HCEC 1CT (cell line): ENCODE data around the gene COL25A1.

ENCODE experiments used
- DNase-seq: peaks from one replicate; pipeline ENCODE4 v3.0.0-alpha.2; 2017

The COL25A1 gene

DNA sequence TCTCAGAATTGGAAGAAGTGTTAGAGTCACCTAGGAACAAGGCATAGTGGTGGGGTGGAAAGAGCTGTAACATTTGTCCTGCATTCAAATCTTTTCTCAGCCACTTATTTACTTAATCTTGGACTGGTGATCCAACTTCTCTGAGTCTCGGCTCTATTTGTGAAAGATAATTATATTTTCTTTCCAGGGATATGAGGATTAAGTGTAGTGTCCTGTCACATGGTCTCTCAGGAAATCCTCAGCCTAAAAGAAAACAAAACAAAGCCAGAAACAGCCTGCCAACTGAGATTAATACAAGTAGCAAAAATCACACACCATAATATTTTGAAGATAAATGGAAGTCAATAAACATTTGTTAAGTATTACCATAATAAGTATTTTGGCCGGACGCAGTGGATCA lies 506.3 kb downstream of the COL25A1 start:
- no peak for DNase-seq

GRCh38 chr4:108795733-108796132 lies 506.7 kb downstream of the COL25A1 start:
- no peak for DNase-seq

GRCh38 chr4:108794136-108794535 lies 508.3 kb downstream of the COL25A1 start:
- DNase-seq, result peak; percentile 10

DNA sequence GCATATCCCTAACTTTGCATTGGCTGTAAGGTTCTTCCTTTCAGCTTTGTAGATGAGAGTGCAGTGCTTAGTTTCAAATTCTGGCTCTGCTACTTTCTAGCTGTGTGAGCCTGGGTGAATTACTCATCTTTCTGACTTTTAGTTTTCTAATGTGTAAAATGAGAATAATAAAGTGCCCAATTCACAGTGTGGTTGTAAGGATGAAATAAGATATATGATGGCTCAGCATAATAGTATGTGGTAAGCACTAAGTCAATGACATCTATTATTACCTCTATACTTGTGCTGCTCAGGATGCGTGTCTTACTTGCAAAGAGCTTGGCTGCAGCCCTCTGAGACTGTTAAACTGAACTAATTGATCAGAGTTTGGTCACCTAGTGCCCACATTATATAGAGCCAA lies 509.0 kb downstream of the COL25A1 start:
- peak; percentile 3 for DNase-seq

DNA sequence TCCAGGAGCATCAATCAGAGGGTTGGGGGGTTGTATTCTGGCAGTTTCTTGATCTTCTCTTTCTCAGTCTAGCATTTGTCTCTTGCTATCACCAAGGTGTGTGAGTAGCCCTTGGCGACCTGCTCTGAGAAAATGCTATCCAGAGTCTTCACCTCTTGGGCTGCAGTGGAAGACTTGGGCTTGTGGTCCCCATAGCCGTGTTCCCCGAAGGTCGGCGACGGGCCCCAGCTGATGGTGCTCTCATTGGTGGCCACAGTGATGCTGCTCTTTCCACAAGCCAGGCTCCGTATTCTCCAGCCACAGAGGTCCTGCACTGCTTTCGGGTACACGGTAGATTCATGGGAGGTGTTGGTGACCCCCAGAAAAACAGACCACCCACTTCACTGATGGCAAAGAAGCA lies 513.7 kb downstream of the COL25A1 start:
- DNase-seq, result no peak

DNA sequence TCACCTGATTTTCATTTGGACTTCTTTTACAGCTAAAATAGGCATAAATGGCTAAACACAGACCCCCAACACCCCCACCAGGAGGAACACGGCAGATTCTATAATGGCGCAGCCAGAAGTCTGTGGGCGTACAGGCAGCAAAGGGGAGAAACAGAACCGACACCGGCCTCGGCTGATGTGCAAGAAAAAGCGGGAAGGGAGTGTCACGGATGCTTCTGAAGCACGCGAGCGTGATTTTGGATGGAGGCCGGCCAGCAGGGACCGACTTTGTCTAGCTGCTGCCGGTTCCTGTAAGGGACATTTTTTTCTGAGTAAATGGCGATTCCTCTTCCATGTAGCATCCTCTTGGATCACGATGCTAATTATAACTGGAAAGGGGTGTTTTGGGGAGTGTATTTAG lies 514.7 kb downstream of the COL25A1 start:
- no peak for DNase-seq

- DNase-seq, result no peak
Measured at GRCh38 chr4:108787106-108787505, 515.4 kb downstream of the COL25A1 start.

DNA sequence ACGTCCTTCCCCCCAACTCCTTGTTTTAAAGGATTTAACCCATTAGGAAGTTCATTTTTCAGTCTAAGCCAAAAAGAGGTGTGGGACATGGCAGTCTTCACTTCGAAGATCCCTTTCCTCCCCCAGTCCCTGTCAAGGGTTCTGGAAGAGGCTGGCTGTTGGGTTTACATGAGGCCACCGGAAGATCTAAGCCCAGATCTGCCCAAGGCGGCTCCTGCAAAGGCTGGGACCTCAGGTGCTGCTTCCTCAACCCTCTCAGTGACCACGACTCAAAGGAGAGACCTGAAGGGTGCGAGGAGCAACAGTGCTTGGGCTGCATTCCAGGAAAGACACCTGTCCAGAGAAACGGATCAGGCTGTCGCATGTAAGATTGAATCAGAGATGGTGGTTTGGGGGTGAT lies 516.1 kb downstream of the COL25A1 start:
- DNase-seq, result no peak

DNA sequence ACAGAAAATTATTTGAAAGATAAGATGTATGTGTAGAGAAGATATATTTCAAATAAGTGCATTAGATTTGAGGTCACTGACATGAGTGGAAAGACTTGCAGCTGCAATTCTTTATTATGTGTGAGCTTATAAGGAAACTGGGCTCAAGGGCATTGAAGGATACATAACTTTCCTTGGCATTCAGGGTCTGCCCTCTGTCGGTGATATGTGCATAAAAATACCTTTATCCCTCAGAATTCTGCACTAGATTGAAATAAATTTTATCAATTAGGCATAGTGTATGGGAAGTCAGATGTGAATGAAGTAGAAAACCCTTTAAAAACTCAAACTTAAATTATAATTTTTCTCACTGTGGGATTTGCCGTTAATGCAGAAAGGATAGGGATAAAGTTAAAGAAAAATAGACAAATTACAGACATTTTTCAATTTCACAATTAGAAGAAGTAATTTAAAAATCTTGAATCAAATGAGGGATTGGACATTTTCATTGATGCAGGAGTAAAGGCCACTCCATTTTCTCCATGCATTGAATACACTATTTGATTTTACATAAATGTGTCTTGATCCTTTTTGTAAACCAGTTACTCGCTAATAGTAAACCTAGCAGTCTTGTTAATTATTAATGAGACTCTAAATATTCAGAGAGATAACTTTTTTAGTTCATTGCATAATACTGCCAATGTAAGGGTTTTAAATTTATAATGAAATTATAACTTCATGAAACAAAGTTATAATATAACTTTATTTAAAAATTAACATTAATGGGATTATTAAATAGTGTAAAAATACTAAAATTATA lies 518.6 kb downstream of the COL25A1 start:
- DNase-seq, result no peak

- DNase-seq, result no peak
Measured at GRCh38 chr4:108779958-108780357, 522.5 kb downstream of the COL25A1 start.

GRCh38 chr4:108777388-108777787 lies 525.1 kb downstream of the COL25A1 start:
- no peak for DNase-seq

GRCh38 chr4:108775921-108776320 lies 526.5 kb downstream of the COL25A1 start:
- no peak for DNase-seq

GRCh38 chr4:108774809-108775530 lies 527.5 kb downstream of the COL25A1 start:
- DNase-seq, result no peak

DNA sequence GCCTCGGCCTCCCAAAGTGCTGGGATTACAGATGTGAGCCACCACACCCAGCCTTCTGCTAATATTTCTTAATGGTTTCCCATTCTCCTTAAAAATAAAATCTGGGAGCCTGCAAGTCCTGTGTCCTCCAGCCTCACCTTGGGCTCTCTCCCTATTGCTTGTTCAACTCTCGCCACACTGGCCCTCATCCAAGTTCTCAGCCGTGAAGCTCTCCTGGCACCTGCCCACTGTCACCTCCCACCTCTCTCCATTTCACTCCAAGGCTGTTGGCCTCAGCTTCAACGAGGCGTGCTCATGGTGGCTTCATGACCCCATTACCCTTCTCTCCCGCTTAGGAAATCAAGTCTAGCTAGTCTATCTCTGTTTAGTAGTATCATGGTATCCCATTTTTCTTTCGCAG lies 530.1 kb downstream of the COL25A1 start:
- DNase-seq, result no peak

GRCh38 chr4:108766058-108766457 lies 536.4 kb downstream of the COL25A1 start:
- DNase-seq, result no peak

DNA sequence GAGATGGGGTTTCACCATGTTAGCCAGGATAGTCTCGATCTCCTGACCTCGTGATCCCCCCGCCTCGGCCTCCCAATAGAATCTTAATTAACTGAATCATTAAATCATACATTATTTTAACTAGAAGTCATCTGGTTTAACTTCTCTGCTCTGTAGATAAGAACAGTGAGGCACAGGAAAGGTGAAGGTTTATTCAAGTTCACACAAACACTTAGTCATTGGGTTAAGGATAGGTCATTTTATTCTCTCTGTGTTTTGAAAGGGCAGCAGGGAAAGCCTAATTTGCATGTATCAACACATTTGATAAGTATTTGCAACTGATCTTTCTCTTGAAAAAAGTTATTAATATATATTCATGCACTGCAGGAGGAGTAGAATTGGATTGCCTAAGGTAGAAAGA lies 538.5 kb downstream of the COL25A1 start:
- no peak for DNase-seq

- DNase-seq, result no peak
Measured at GRCh38 chr4:108763226-108763593, 539.2 kb downstream of the COL25A1 start.

DNA sequence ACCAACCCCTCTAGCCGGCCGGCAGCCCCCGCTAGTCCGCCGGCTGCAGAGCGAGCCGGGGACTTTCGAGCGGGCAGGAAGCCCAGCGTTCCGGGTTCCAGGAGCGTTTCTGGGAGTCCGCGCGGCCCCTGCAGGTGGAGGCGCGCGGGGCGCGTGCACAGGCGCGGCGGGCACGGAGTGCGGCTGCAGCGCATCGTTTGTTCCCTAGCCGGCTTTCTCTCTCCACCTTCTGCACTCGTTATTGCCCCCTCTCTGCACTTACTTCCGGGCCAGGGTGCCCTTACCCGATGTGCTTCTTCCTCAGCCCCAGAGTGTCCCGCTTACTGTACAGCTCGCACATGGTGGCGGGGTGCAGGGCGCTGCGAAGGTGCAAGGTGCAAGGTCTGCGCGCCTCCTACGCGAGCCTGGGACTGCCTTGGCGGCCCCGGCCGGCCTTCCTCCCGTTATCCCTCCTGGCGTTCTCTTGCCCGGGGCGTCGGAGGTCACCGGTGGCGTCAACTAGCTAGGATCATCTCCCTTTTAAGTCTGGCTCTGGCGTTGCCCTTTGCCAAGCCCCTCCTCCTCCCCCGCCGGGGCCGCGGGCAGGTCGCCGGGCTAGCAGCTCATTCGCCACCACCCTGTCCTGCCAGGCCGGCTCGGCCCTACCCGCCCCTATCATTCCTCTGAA lies 539.8 kb downstream of the COL25A1 start, which contains the start of gene ETNPPL:
Gene ETNPPL (minus strand): TSS at position 495 of the 667 bp plus-strand sequence. CDS start 155 bp downstream, at position 340.
- DNase-seq, result no peak
